Natural killer cell treated with Interleukin-12 subunit alpha and Interleukin-12 subunit beta and Interleukin-15 and Interleukin-18, amount 100 ng/mL, for 72 hours (primary cell): ENCODE data around the gene NPIPA1. TPM values are rescaled to one million over a fixed set of nuclear protein-coding genes. Genes with fewer than 3 reads are reported as not detected.
"Not testable (repeated sequence)": the region's sequence is repeated elsewhere in the genome, so short reads cannot be mapped to it uniquely, and the experiment has no call there.

Experiments used
- ATAC-seq, 2 donors: fragments of 150-1000 bp; cut with Tn5 transposase in 1 of 2; sonication (Bioruptor Pico), chemical (Tn5 transposase) in 1 of 2; 2 replicates each; pipeline ENCODE4 v1.10.0; 2021
- DNase-seq: peaks from one replicate; pipeline ENCODE4 v3.0.0; 2022; ENCODE audit warnings: low spot score
- H3K27ac Mint-ChIP-seq, 2 donors: 1 replicate in 1 of 2; 2 replicates in 1 of 2; pipeline ENCODE4 v1.8.0; 2022; ENCODE audit warnings: mixed read lengths in 2 of 2, mild to moderate bottlenecking in 1 of 2, moderate library complexity in 1 of 2
- H3K27me3 Mint-ChIP-seq, 2 donors: 1 replicate in 1 of 2; 2 replicates in 1 of 2; pipeline ENCODE4 v1.8.0; 2022; ENCODE audit warnings: mixed read lengths in 2 of 2
- H3K36me3 Mint-ChIP-seq: one replicate; pipeline ENCODE4 v1.8.0; 2022; ENCODE audit warnings: mixed read lengths
- H3K4me1 Mint-ChIP-seq, 2 donors: 1 replicate in 1 of 2; 2 replicates in 1 of 2; pipeline ENCODE4 v1.8.0; 2022; ENCODE audit warnings: low read depth in 2 of 2, mixed read lengths in 2 of 2, mild to moderate bottlenecking in 1 of 2
- H3K4me3 Mint-ChIP-seq: one replicate; pipeline ENCODE4 v1.8.0; 2022; ENCODE audit warnings: mixed read lengths
- H3K9me3 Mint-ChIP-seq: 2 replicates; pipeline ENCODE4 v1.8.0; 2022; ENCODE audit warnings: mixed read lengths
- total RNA-seq, 2 donors: library from RNA; stranded (reverse); gene quantifications; one replicate each; pipeline ENCODE4 v1.2.3, GENCODE V29; 2022

NPIPA1 gene
- total RNA-seq, 2 donors from 2014 or later = 63.6 to 156 TPM

- H3K4me1 Mint-ChIP-seq, H3K9me3 Mint-ChIP-seq, ATAC-seq, H3K27me3 Mint-ChIP-seq, H3K27ac Mint-ChIP-seq, H3K4me3 Mint-ChIP-seq, DNase-seq, H3K36me3 Mint-ChIP-seq: not testable (repeated sequence)
Measured at GRCh38 chr16:14922285-14922684, 15.0 kb upstream of the NPIPA1 start.

GRCh38 chr16:14922968-14923367, 14.3 kb upstream of the NPIPA1 start:
- not testable (repeated sequence) for H3K27me3 Mint-ChIP-seq, H3K36me3 Mint-ChIP-seq, H3K9me3 Mint-ChIP-seq, H3K4me1 Mint-ChIP-seq, ATAC-seq, H3K4me3 Mint-ChIP-seq, DNase-seq, H3K27ac Mint-ChIP-seq

- H3K27ac Mint-ChIP-seq, H3K4me3 Mint-ChIP-seq, H3K9me3 Mint-ChIP-seq, DNase-seq, H3K4me1 Mint-ChIP-seq, ATAC-seq, H3K27me3 Mint-ChIP-seq, H3K36me3 Mint-ChIP-seq: not testable (repeated sequence)
Measured at GRCh38 chr16:14923394-14924088, 13.7 kb upstream of the NPIPA1 start.

GRCh38 chr16:14924359-14924758, 12.9 kb upstream of the NPIPA1 start:
- H3K36me3 Mint-ChIP-seq, ATAC-seq, DNase-seq, H3K4me1 Mint-ChIP-seq, H3K9me3 Mint-ChIP-seq, H3K4me3 Mint-ChIP-seq, H3K27me3 Mint-ChIP-seq, H3K27ac Mint-ChIP-seq: not testable (repeated sequence)

- not testable (repeated sequence) for H3K27ac Mint-ChIP-seq, ATAC-seq, H3K4me1 Mint-ChIP-seq, DNase-seq, H3K36me3 Mint-ChIP-seq, H3K4me3 Mint-ChIP-seq, H3K9me3 Mint-ChIP-seq, H3K27me3 Mint-ChIP-seq
Measured at GRCh38 chr16:14924982-14925381, 12.3 kb upstream of the NPIPA1 start.

- DNase-seq (peak; percentile 62), ATAC-seq (peak; percentile 65 to 68)
- H3K27ac Mint-ChIP-seq, H3K9me3 Mint-ChIP-seq, H3K4me1 Mint-ChIP-seq, H3K36me3 Mint-ChIP-seq, H3K4me3 Mint-ChIP-seq, H3K27me3 Mint-ChIP-seq: not testable (repeated sequence)
Measured at GRCh38 chr16:14928064-14928714, 9.1 kb upstream of the NPIPA1 start.

- DNase-seq, H3K4me1 Mint-ChIP-seq, H3K36me3 Mint-ChIP-seq, H3K4me3 Mint-ChIP-seq, H3K27me3 Mint-ChIP-seq, H3K9me3 Mint-ChIP-seq, H3K27ac Mint-ChIP-seq, ATAC-seq: not testable (repeated sequence)
Measured at GRCh38 chr16:14929176-14929575, 8.1 kb upstream of the NPIPA1 start.

GRCh38 chr16:14930246-14930645, 7.0 kb upstream of the NPIPA1 start:
- H3K27ac Mint-ChIP-seq, H3K4me1 Mint-ChIP-seq, H3K9me3 Mint-ChIP-seq, H3K36me3 Mint-ChIP-seq, DNase-seq, ATAC-seq, H3K4me3 Mint-ChIP-seq, H3K27me3 Mint-ChIP-seq: not testable (repeated sequence)

GRCh38 chr16:14930971-14931370, 6.3 kb upstream of the NPIPA1 start:
- not testable (repeated sequence) for H3K4me1 Mint-ChIP-seq, H3K27ac Mint-ChIP-seq, H3K9me3 Mint-ChIP-seq, H3K27me3 Mint-ChIP-seq, H3K36me3 Mint-ChIP-seq, H3K4me3 Mint-ChIP-seq, DNase-seq, ATAC-seq

- not testable (repeated sequence) for H3K36me3 Mint-ChIP-seq, H3K4me1 Mint-ChIP-seq, H3K9me3 Mint-ChIP-seq, H3K27ac Mint-ChIP-seq, ATAC-seq, H3K4me3 Mint-ChIP-seq, DNase-seq, H3K27me3 Mint-ChIP-seq
Measured at GRCh38 chr16:14932581-14933375, 4.5 kb upstream of the NPIPA1 start.

- not testable (repeated sequence) for H3K4me1 Mint-ChIP-seq, ATAC-seq, H3K4me3 Mint-ChIP-seq, H3K9me3 Mint-ChIP-seq, H3K36me3 Mint-ChIP-seq, H3K27me3 Mint-ChIP-seq, H3K27ac Mint-ChIP-seq, DNase-seq
Measured at GRCh38 chr16:14937994-14938393, 751 bp downstream of the NPIPA1 start.

- H3K27ac Mint-ChIP-seq, H3K4me3 Mint-ChIP-seq, H3K27me3 Mint-ChIP-seq, H3K4me1 Mint-ChIP-seq, ATAC-seq, H3K36me3 Mint-ChIP-seq, H3K9me3 Mint-ChIP-seq, DNase-seq: not testable (repeated sequence)
Measured at GRCh38 chr16:14942686-14943085, 5.4 kb downstream of the NPIPA1 start.

- Mint-ChIP-seq H3K27me3 (no peaks in the 10 kb centered on the region), H3K9me3 (no peaks in the 10 kb centered on the region), H3K4me3 (no peak overlapping the region), H3K4me1 (no peaks in the 10 kb centered on the region), H3K36me3 (no peaks in the 10 kb centered on the region), H3K27ac (peak overlapping the region in 1 of 2 donors; percentile 26)
- ATAC-seq (no peak), DNase-seq (no peak)
Measured at GRCh38 chr16:14955546-14956231, 18.4 kb downstream of the NPIPA1 start.
